GM18502 (cell line): Measurements from ENCODE around the gene CNTNAP5.

Experiments
- ATAC-seq: cut with Tn5 transposase; IDR thresholded peaks from one replicate; pipeline ENCODE4 v1.9.1; 2021; ENCODE audit warnings: mild to moderate bottlenecking; ENCODE audit not compliant: unreplicated experiment, poor library complexity

Gene CNTNAP5

GRCh38 chr2:124834331-124834730 is 809.2 kb downstream of the CNTNAP5 start:
- no peak for ATAC-seq

GRCh38 chr2:124835331-124835730 is 810.2 kb downstream of the CNTNAP5 start:
- no peak for ATAC-seq

GRCh38 chr2:124836416-124836815 is 811.3 kb downstream of the CNTNAP5 start:
- no peak for ATAC-seq

GRCh38 chr2:124837496-124837895 is 812.4 kb downstream of the CNTNAP5 start:
- no peak for ATAC-seq

GRCh38 chr2:124838406-124838805 is 813.3 kb downstream of the CNTNAP5 start:
- ATAC-seq: no peak

GRCh38 chr2:124867247-124867646 is 842.2 kb downstream of the CNTNAP5 start:
- no peak for ATAC-seq

GRCh38 chr2:124874219-124874618 is 849.1 kb downstream of the CNTNAP5 start:
- no peak for ATAC-seq

GRCh38 chr2:124874676-124875075 is 849.6 kb downstream of the CNTNAP5 start:
- no peak for ATAC-seq

GRCh38 chr2:124875627-124876244 is 850.6 kb downstream of the CNTNAP5 start:
- ATAC-seq: peak; percentile 58

GRCh38 chr2:124877141-124877577 is 852.1 kb downstream of the CNTNAP5 start:
- ATAC-seq: no peak

- no peak for ATAC-seq
Observed at GRCh38 chr2:124879640-124880039, 854.6 kb downstream of the CNTNAP5 start.

- ATAC-seq: no peak
Observed at GRCh38 chr2:124880995-124881394, 855.9 kb downstream of the CNTNAP5 start.

GRCh38 chr2:124882423-124882822 is 857.3 kb downstream of the CNTNAP5 start:
- no peak for ATAC-seq

- no peak for ATAC-seq
Observed at GRCh38 chr2:124883595-124883994, 858.5 kb downstream of the CNTNAP5 start.

- ATAC-seq: no peak
Observed at GRCh38 chr2:124884315-124884714, 859.2 kb downstream of the CNTNAP5 start.

GRCh38 chr2:124886216-124886615 is 861.1 kb downstream of the CNTNAP5 start:
- no peak for ATAC-seq

- no peak for ATAC-seq
Observed at GRCh38 chr2:124887466-124887865, 862.4 kb downstream of the CNTNAP5 start.

- ATAC-seq: no peak
Observed at GRCh38 chr2:124888431-124888830, 863.3 kb downstream of the CNTNAP5 start.

- no peak for ATAC-seq
Observed at GRCh38 chr2:124894199-124894598, 869.1 kb downstream of the CNTNAP5 start.

GRCh38 chr2:124898827-124899226 is 873.7 kb downstream of the CNTNAP5 start:
- ATAC-seq: no peak

- ATAC-seq: no peak
Observed at GRCh38 chr2:124908411-124908810, 883.3 kb downstream of the CNTNAP5 start.

- ATAC-seq: no peak
Observed at GRCh38 chr2:124911560-124911959, 886.5 kb downstream of the CNTNAP5 start.

- no peak for ATAC-seq
Observed at GRCh38 chr2:124913868-124914267, 888.8 kb downstream of the CNTNAP5 start.
